Loucy (cell line): ENCODE data around the gene TDP1.

ENCODE experiments used
- EZH2phosphoT487 ChIP-seq: fragments of 200-600 bp; IDR thresholded peaks from 2 replicates; pipeline ENCODE4 v1.6.1; 2018; ENCODE audit warnings: antibody characterized with exemption, mild to moderate bottlenecking, moderate library complexity, borderline replicate concordance
- TF ChIP-seq, protein P1 (sequence below): fragments of 200-600 bp; sonication (generic); conservative IDR thresholded peaks from 2 replicates; pipeline ENCODE4 v1.5.1; 2014; ENCODE audit warnings: mild to moderate bottlenecking, antibody characterized with exemption, low read length

DNA sequence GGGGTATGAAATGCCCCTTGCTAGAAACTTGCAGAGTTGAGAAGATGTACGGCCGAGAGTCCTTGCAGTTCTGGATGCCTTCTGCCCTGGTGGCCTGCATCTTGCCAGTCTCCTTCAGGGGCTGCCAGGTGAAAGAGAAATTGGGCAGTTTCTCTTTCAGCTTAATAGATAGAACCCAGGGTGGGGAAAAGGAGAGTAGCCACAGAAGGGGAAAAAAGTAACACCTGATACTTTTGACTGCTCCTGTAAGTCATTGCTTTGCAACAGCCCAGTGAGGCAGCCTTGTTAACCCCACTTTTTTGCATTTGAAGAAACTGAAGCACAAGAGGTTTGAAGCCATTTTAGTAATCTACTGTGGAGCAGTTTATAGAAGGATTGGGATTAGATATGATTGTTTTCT is 27.6 kb downstream of the TDP1 start:
- no peak for TF ChIP-seq EZH2phosphoT487
- TF ChIP-seq, protein P1, sequence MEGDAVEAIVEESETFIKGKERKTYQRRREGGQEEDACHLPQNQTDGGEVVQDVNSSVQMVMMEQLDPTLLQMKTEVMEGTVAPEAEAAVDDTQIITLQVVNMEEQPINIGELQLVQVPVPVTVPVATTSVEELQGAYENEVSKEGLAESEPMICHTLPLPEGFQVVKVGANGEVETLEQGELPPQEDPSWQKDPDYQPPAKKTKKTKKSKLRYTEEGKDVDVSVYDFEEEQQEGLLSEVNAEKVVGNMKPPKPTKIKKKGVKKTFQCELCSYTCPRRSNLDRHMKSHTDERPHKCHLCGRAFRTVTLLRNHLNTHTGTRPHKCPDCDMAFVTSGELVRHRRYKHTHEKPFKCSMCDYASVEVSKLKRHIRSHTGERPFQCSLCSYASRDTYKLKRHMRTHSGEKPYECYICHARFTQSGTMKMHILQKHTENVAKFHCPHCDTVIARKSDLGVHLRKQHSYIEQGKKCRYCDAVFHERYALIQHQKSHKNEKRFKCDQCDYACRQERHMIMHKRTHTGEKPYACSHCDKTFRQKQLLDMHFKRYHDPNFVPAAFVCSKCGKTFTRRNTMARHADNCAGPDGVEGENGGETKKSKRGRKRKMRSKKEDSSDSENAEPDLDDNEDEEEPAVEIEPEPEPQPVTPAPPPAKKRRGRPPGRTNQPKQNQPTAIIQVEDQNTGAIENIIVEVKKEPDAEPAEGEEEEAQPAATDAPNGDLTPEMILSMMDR = no peak
